ENCODE measurements around the gene TNRC18.

DNA sequence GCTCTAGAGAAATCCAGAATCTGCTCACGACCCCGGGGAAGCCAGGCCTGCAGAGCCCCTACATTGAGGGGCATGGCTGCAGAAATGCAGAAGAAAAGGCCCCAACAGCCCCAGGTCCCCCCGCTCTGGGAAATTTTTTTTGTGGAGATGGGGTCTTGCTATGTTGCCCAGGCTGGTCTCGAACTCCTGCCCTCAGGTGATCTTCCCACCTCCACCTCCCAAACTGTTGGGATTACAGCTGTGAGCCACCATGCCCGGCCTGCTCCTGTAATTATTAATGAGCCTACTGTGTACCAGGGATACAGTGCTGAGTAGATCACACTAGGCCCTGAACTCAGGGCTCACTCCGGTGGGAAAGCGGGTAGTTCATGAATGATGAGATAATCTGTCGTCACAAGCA, 29.9 kb downstream of the TNRC18 start:
- TF ChIP-seq, protein P1, sequence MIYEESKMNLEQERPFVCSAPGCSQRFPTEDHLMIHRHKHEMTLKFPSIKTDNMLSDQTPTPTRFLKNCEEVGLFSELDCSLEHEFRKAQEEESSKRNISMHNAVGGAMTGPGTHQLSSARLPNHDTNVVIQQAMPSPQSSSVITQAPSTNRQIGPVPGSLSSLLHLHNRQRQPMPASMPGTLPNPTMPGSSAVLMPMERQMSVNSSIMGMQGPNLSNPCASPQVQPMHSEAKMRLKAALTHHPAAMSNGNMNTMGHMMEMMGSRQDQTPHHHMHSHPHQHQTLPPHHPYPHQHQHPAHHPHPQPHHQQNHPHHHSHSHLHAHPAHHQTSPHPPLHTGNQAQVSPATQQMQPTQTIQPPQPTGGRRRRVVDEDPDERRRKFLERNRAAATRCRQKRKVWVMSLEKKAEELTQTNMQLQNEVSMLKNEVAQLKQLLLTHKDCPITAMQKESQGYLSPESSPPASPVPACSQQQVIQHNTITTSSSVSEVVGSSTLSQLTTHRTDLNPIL (CRISPR knock-in tag; IDR thresholded peaks at IDR 0.05; ENCODE audit: low read depth): no peak
- TF ChIP-seq, protein P2, sequence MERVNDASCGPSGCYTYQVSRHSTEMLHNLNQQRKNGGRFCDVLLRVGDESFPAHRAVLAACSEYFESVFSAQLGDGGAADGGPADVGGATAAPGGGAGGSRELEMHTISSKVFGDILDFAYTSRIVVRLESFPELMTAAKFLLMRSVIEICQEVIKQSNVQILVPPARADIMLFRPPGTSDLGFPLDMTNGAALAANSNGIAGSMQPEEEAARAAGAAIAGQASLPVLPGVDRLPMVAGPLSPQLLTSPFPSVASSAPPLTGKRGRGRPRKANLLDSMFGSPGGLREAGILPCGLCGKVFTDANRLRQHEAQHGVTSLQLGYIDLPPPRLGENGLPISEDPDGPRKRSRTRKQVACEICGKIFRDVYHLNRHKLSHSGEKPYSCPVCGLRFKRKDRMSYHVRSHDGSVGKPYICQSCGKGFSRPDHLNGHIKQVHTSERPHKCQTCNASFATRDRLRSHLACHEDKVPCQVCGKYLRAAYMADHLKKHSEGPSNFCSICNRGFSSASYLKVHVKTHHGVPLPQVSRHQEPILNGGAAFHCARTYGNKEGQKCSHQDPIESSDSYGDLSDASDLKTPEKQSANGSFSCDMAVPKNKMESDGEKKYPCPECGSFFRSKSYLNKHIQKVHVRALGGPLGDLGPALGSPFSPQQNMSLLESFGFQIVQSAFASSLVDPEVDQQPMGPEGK (CRISPR knock-in tag; IDR thresholded peaks at IDR 0.05; ENCODE audit: borderline replicate concordance): no peak
- TF ChIP-seq, protein P3, sequence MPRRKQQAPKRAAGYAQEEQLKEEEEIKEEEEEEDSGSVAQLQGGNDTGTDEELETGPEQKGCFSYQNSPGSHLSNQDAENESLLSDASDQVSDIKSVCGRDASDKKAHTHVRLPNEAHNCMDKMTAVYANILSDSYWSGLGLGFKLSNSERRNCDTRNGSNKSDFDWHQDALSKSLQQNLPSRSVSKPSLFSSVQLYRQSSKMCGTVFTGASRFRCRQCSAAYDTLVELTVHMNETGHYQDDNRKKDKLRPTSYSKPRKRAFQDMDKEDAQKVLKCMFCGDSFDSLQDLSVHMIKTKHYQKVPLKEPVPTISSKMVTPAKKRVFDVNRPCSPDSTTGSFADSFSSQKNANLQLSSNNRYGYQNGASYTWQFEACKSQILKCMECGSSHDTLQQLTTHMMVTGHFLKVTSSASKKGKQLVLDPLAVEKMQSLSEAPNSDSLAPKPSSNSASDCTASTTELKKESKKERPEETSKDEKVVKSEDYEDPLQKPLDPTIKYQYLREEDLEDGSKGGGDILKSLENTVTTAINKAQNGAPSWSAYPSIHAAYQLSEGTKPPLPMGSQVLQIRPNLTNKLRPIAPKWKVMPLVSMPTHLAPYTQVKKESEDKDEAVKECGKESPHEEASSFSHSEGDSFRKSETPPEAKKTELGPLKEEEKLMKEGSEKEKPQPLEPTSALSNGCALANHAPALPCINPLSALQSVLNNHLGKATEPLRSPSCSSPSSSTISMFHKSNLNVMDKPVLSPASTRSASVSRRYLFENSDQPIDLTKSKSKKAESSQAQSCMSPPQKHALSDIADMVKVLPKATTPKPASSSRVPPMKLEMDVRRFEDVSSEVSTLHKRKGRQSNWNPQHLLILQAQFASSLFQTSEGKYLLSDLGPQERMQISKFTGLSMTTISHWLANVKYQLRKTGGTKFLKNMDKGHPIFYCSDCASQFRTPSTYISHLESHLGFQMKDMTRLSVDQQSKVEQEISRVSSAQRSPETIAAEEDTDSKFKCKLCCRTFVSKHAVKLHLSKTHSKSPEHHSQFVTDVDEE (CRISPR knock-in tag; IDR thresholded peaks at IDR 0.05): no peak
- TF ChIP-seq, protein P4, sequence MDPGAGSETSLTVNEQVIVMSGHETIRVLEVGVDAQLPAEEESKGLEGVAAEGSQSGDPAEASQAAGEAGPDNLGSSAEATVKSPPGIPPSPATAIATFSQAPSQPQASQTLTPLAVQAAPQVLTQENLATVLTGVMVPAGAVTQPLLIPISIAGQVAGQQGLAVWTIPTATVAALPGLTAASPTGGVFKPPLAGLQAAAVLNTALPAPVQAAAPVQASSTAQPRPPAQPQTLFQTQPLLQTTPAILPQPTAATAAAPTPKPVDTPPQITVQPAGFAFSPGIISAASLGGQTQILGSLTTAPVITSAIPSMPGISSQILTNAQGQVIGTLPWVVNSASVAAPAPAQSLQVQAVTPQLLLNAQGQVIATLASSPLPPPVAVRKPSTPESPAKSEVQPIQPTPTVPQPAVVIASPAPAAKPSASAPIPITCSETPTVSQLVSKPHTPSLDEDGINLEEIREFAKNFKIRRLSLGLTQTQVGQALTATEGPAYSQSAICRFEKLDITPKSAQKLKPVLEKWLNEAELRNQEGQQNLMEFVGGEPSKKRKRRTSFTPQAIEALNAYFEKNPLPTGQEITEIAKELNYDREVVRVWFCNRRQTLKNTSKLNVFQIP (CRISPR knock-in tag; IDR thresholded peaks at IDR 0.05; ENCODE audit: borderline replicate concordance, low read depth): no peak
- TF ChIP-seq SNAI2 (CRISPR knock-in tag; IDR thresholded peaks at IDR 0.05): no peak
- no peak for TF ChIP-seq PPARA (CRISPR knock-in tag; IDR thresholded peaks at IDR 0.05; ENCODE audit: borderline replicate concordance)
- TF ChIP-seq ARNTL (CRISPR knock-in tag; IDR thresholded peaks at IDR 0.05; ENCODE audit: borderline replicate concordance, low read depth): no peak
- no peak for TF ChIP-seq ZFP3 (CRISPR knock-in tag; IDR thresholded peaks at IDR 0.05)
- TF ChIP-seq GLIS3 (CRISPR knock-in tag; IDR thresholded peaks at IDR 0.05): no peak
- no peak for TF ChIP-seq ZNF70 (CRISPR knock-in tag; IDR thresholded peaks at IDR 0.05)
- TF ChIP-seq BACH2 (CRISPR knock-in tag; IDR thresholded peaks at IDR 0.05; ENCODE audit: borderline replicate concordance): no peak
